Measurements from ENCODE around the gene FGD6. TPM values are rescaled to one million over a fixed set of nuclear protein-coding genes. Genes with fewer than 3 reads are reported as not detected.

Gene FGD6
- total and polyA plus RNA-seq, 4 donors: 2.4 to 26.4 (median 9.0) TPM

GRCh38 chr12:95074766-95075165 is 142.5 kb downstream of the FGD6 start:
- no peak for TF ChIP-seq CTCF (IDR thresholded peaks at IDR 0.05; ENCODE audit: control extremely low read depth, extremely low read depth)
- DNase-seq: no peak
- Histone ChIP-seq H3K4me1 (ENCODE audit: control insufficient read depth in 5 of 5, insufficient read depth in 5 of 5, low read length in 5 of 5) (peaks cover 0 to 5% (median under 1%) of the 10 kb centered on the region in 5 donors), H3K9ac (ENCODE audit: insufficient read depth in 1 of 2, low read length in 2 of 2) (no peak overlapping the region), H3K27me3 (ENCODE audit: control insufficient read depth in 3 of 3, insufficient read depth in 3 of 3, low read length in 2 of 3) (no peaks in the 10 kb centered on the region), H3K9me3 (ENCODE audit: control insufficient read depth in 4 of 4, insufficient read depth in 3 of 4, low read length in 3 of 4) (no peaks in the 10 kb centered on the region), H3K36me3 (ENCODE audit: control insufficient read depth in 4 of 4, insufficient read depth in 4 of 4, low read length in 4 of 4) (peaks cover 0 to 5% (median 2%) of the 10 kb centered on the region in 4 donors), H3K4me3 (no peak overlapping the region), H3K27ac (ENCODE audit: low read depth in 1 of 2, low read length in 1 of 2) (no peak overlapping the region)
- ATAC-seq (ENCODE audit: insufficient read depth, low FRiP score): no peak
- 64 to 78% methylated on average over 5 of the region's 5 CpGs for WGBS, 2 donors

DNA sequence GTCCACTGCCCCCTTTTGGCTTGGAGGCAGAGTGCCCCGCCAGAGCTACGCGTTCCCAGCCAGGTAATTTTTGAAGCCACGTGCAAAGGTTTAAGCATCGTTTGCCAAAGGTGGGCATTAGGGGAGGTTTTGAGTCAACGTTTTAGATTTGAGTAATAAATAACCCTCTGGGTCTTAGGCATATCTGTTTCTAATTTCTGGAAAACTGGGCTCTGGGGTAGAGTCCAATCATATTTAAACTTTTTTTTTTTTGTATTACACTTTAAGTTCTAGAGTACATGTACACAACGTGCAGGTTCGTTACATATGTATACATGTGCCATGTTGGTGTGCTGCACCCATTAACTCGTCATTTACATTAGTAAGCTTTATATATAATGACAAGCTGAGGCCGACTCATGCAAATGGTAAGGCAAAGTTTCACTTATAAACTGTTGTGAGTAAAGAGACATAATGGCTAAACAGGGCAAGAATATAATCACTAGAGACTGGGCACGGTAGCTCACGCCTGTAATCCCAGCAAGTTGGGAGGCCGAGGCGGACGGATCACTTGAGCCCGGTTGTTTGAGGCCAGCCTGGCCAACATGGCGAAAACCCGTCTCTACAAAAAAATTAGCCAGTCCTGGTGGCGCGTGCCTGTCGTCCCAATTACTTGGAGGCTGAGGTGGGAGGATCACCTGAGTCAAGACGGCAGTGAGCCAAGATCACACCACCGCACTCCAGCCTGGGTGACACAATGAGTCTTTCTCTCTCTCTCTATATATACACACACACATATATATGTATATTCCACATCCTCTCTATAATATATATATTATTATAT is 143.4 kb downstream of the FGD6 start:
- DNase-seq: no peak
- H3K9me3 ChIP-seq (ENCODE audit: control insufficient read depth in 4 of 4, insufficient read depth in 3 of 4, low read length in 3 of 4): no peaks in the 10 kb centered on the region
- TF ChIP-seq CTCF (IDR thresholded peaks at IDR 0.05; ENCODE audit: control extremely low read depth, extremely low read depth): peak; percentile 76
- 62 to 63% methylated on average over 23 of the region's 23 CpGs for WGBS, 2 donors
- peaks cover 0 to 5% (median 3%) of the 10 kb centered on the region in 5 donors for H3K4me1 ChIP-seq (ENCODE audit: control insufficient read depth in 5 of 5, insufficient read depth in 5 of 5, low read length in 5 of 5)
- peak overlapping the region in 1 of 2 donors; percentile 88 for H3K27ac ChIP-seq (ENCODE audit: low read depth in 1 of 2, low read length in 1 of 2)
- H3K27me3 ChIP-seq (ENCODE audit: control insufficient read depth in 3 of 3, insufficient read depth in 3 of 3, low read length in 2 of 3): no peaks in the 10 kb centered on the region
- H3K36me3 ChIP-seq (ENCODE audit: control insufficient read depth in 4 of 4, insufficient read depth in 4 of 4, low read length in 4 of 4): peaks cover 0 to 5% (median 3%) of the 10 kb centered on the region in 4 donors
- H3K4me3 ChIP-seq: peak overlapping the region; percentile 90
- ATAC-seq (ENCODE audit: insufficient read depth, low FRiP score): no peak
- no peak overlapping the region for H3K9ac ChIP-seq (ENCODE audit: insufficient read depth in 1 of 2, low read length in 2 of 2)

DNA sequence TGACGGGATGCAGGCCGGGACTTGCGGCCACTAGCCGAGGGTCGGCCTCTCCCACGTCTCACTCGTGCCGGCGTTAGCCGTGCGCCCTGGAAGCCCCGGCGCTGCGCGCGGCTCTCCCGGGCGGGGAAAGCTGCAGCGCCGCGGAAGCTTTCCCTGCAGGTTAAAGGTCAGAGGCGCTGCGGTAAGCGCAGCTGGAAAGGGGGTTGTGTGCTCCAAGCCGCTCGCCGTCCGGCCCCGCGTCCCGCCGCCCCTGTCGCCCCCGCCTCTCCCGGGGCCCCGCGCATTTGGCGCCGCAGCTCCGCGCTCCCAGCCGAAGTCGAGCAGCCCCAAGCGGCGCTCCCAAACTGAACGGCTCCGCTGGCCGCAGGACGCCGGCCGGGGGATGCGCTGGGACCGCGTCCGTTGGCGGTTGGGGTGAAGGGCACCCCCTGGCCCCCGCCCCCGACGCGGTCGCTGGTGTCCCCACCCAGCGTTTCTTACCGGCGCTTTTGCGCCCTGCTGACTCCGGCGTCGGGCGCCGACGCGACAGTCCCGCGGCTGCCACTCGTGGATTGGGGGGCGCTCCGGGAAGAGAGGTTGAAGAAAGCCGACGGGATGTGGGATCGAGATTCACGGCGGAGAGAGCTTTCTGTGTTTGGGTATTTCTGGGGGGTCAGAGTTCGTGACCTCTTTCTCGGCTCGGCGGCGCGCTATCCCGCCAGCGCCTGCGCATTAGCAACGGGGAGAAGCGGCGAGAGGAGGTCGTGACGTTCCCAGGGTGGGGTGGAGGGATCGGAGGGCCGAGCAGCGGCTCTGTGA is 144.2 kb downstream of the FGD6 start, which contains the start of gene NR2C1:
TSS of gene NR2C1 (minus strand) at position 719 of the 798 bp plus-strand sequence. CDS start 6,234 bp downstream, outside the sequence.
- Histone ChIP-seq H3K4me3 (peak within 1 kb of the TSS; percentile 90), H3K9me3 (ENCODE audit: control insufficient read depth in 4 of 4, insufficient read depth in 3 of 4, low read length in 3 of 4) (no peaks in the 10 kb centered on the region), H3K36me3 (ENCODE audit: control insufficient read depth in 4 of 4, insufficient read depth in 4 of 4, low read length in 4 of 4) (peaks cover 0 to 5% (median 3%) of the 10 kb centered on the region in 4 donors), H3K27me3 (ENCODE audit: control insufficient read depth in 3 of 3, insufficient read depth in 3 of 3, low read length in 2 of 3) (no peaks in the 10 kb centered on the region), H3K4me1 (ENCODE audit: control insufficient read depth in 5 of 5, insufficient read depth in 5 of 5, low read length in 5 of 5) (peaks cover 0 to 5% (median 3%) of the 10 kb centered on the region in 5 donors), H3K9ac (ENCODE audit: insufficient read depth in 1 of 2, low read length in 2 of 2) (peak within 1 kb of the TSS; percentile 86 to 94), H3K27ac (ENCODE audit: low read depth in 1 of 2, low read length in 1 of 2) (peak within 1 kb of the TSS; percentile 88 to 89)
- DNase-seq (peak; percentile 96 to 97 (median 97)), ATAC-seq (ENCODE audit: insufficient read depth, low FRiP score) (peak; percentile 97)
- no peak for TF ChIP-seq CTCF (IDR thresholded peaks at IDR 0.05; ENCODE audit: control extremely low read depth, extremely low read depth)
- 1% methylated on average over 89 to 99 of the region's 99 CpGs for WGBS, 2 donors
